LHCN-M2 (cell line): ENCODE measurements around the gene SGIP1. TPM values are rescaled to one million over a fixed set of nuclear protein-coding genes. Genes with fewer than 3 reads are reported as not detected.
"Not testable (repeated sequence)": the region's sequence is repeated elsewhere in the genome, so short reads cannot be mapped to it uniquely, and the experiment has no call there.

Experiments used
- DNase-seq: peaks from one replicate; pipeline ENCODE4 v3.0.0-alpha.2; 2012; ENCODE audit warnings: low read depth
- total RNA-seq: library from RNA; depleted of rRNA; stranded (reverse); fragments of >200 nt; gene quantifications from 2 replicates; pipeline ENCODE4 v1.2.3, GENCODE V29; 2014

SGIP1 gene
- total RNA-seq, 1 experiment from 2014 or later, result 4.3 TPM

- no peak for DNase-seq
These were observed 195.6 kb downstream of the SGIP1 start for GRCh38 chr1:66729523-66729922.

GRCh38 chr1:66730462-66730861, 196.5 kb downstream of the SGIP1 start:
- no peak for DNase-seq

DNA sequence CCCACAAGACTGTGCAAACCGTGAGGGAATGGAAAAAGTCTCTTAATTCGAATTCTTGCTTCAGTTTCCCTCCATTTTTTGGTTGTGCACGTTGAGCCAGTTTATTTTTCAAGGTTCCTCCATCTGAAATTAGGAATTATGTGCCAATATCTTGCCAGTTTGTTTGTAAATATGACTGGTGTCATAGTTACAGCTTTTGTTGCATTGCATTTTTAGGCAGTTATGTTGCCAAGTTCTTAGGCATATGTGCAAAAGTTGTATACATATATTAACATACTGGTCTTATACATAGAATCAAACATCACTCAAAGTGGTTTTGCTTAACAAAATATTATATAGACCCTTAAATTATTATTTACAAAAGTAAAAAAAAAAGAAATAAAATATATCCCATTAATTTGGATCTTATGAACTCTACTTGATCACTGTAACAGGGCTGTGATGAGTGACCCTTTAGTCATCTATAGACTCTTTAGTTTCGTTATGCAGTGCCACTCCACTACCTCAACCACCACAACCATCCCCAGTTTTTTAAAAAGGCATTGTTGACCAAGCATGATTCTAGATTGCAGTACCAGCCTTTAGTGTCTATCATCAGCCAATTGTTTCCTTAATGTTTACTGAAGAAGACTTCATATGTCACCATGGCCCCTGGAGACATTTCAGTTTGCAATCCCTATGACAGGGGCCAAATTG, 197.4 kb downstream of the SGIP1 start:
- no peak for DNase-seq

- peak; percentile 29 for DNase-seq
These were observed 198.6 kb downstream of the SGIP1 start for GRCh38 chr1:66732407-66733166.

DNA sequence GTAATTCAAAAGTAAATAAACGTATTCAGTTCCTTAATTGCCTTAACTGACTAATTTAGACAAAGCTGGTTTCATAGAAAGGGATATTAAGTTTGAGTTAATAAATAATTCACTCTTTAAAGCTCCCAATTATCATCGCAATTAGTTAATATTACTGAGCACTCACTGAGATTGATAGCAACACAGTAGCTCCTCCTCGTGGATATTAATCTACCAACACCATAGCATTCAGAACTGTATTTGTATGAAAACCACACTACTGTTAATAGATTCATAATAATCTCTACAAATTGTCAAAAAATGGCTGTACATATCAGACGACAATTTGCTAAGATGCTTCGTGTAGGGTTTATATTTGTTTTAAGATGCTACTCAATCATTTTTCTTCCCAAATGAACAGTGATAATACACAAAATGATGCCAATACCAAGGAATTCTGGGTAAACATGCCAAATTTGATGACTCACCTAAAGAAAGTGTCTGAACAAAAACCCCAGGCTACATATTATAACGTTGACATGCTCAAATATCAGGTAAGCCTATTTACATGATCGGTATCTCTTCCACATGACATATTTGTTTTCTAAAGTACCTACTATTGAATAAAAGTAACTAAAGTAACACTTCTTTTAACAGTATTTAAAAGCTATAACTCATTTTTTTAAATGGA, 199.5 kb downstream of the SGIP1 start:
- DNase-seq, result no peak

GRCh38 chr1:66734531-66734930, 200.6 kb downstream of the SGIP1 start:
- not testable (repeated sequence) for DNase-seq

- DNase-seq, result no peak
These were observed 203.9 kb downstream of the SGIP1 start for GRCh38 chr1:66737836-66738235.

DNA sequence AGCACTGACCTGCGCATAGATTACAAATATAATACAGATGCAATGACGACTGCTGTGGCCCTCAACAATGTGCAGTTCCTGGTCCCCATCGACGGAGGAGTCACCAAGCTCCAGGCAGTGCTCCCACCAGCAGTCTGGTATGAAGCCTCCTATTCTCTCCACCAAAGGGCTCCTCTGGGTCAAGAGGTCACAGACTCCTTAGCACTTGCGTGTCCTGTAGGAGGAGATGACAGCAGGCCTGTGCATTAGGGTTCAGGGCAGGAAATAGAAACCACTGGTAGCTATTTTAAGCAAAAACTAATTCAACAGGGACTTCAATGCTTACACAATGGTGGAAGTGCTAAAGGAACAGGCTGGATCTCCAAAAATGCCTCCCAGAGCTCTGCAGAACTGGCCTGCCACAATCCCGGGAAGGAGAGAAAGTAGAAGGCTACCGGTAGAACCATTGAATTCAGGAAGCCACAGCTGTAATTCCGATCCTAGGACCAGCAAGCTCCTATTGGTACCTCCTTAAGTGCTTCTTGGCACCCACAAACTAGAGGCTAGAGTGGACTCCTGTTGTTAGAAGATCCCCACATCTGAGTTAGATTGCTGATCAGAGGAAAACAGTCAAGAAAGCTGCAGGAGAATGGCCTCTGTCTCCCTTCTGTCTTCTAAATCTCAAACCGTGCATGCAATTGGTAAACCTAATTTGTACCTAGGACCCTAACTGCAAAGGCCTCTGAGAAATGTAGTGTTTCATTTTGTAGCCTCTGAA, 205.6 kb downstream of the SGIP1 start:
- no peak for DNase-seq

DNA sequence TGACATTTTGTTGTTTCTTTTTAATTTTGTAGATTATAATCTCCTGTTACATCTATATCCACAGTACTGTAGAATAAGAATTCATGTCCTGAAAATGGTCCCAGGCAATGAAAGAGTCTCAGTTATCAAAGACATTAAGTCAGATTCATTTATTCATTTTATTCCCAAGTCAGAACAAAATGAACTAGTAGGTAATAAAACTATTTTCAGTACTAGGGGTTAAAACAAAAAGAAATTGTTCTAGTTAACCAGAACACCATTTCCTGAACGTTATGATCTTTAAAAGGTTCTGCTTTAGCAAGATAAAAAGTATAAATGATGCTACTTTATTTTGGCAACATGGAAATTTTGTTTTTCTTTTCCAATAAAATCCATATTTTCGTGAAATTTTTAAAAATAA, 211.5 kb downstream of the SGIP1 start:
- DNase-seq, result no peak

- peak; percentile 27 for DNase-seq
These were observed 213.5 kb downstream of the SGIP1 start for GRCh38 chr1:66747501-66747900.

- DNase-seq, result no peak
These were observed 216.6 kb downstream of the SGIP1 start for GRCh38 chr1:66750577-66750976.

- no peak for DNase-seq
These were observed 217.2 kb downstream of the SGIP1 start for GRCh38 chr1:66751160-66751559.

DNA sequence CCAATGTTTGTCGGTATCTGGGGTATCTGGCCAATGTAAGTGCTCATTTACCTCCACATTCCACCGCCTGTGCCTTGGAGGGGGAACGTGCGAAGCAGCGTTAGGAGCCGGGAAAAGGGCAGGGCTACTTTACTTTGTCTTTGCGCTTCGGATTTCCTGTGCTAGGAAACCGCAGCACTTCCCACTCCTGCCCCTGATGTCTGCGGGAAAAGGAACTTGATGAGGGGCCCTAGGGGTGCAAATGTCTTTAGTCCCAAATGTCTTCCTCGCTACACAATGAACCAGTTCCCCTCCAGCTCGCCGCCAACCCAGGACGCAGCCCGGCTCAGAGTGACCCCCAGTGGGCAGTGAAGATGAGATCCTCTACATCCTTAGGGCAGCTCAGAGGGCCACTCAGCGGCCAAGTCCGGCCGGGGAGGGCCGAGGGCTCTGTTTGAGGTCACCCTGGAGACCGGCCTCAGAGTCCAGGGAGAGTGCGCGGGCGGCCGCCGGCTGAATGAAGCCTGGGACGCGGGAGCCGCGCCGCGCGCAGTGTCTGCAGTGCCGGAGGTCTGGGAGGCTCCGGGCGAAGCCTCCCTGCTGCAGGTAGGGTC, 218.1 kb downstream of the SGIP1 start, which contains the start of gene DYNLT5:
Gene DYNLT5, plus strand, starts transcription at position 460 of the 593 bp plus-strand sequence. CDS start 2,200 bp downstream, outside the sequence.
- peak; percentile 71 for DNase-seq

DNA sequence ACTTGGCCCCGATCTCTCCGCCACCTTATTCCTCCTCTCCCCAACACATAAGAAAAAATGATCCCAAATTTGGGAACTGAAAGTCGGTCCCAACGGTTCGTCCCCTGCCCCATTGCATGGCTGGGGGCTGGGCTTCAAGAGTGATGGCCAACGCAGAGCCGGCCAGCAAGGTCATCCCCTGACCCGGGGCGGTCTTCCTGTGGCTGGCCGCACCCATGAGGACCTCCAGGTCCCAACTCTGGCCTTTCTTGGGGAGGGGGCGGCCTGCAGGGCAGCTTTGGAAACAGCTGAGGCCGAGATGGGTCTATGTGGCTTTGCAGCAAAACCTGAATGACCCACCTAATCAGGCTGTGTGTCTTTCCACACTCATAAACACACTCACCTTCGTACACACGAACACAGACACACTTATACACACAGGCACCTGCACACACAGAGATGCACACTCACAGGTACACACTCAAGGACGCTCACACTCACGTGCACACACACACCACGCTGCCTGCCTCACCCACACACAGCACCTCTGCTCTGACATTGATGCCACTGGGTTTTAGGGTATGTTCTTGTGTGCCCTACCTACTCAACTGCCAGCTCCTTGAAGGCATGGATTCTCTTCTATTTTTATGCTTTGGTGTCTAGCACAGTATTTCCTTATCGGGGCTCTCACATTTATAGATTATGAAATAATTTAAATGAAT, 218.9 kb downstream of the SGIP1 start:
- DNase-seq, result no peak

DNA sequence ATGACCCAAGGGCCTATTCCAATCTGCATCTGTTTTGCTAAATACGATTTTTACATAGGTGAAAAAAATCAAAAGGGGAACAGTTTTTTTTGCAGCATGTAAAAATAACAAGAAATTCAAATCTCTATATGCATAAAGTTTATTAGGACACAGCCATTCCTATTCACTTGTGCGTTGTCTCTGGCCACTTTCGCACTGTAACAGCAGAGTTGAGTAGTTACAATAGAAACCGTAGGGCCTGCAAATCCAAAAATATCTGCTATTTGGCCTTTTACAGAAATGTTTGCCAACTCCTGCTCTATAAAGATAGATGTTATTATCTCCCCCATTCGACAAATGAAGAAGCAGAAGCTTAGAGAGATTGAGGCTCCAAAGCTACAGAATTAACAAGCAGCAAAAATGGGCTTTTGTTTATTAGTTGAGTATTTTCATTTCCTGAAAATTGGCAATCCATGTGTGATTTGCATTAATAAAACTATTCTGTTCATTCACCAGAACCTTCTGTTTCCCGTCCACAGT, 223.8 kb downstream of the SGIP1 start:
- no peak for DNase-seq

DNA sequence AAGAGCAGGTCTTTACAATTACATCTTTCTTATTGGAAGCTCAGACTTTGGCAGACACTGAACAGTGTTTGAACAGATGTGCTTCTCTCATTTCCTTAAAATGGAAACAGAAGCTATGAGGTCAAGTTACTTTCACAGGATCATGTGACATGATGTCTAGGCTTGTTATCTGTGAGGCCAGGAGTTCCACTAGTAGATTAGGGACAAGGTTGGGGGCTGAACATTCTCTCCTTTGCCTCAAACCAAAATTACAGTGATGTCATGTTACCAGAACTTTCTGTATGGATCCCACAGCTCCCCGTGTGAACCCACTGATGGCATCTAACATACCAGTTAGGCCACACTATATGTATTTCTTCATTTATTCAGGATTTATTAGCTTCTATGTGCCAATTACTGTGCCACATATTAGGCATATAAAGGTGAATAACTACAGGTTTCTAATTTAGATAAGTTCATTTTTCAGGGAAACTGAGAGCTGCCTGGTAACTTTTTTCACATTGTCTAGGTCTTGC, 224.3 kb downstream of the SGIP1 start:
- no peak for DNase-seq

DNA sequence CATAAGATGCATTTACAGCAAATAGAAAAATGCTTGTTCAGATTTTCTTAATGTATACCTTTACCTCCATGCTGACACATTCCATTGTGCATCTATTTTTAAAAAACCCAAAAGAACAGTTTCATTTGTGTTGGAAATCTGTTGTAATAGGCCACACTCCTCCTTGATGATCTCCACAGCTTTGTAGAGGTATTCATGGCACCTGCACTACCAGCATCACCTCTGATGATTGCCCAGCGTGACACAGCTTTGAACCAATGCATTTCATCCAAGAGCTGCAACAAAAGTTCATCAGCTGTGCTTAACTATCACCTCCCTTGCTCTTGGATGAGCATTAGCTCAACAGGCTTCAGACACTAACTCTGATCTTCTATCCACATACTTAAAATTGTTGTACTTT, 226.6 kb downstream of the SGIP1 start:
- no peak for DNase-seq

- DNase-seq, result peak; percentile 46
These were observed 227.3 kb downstream of the SGIP1 start for GRCh38 chr1:66761221-66761620.

DNA sequence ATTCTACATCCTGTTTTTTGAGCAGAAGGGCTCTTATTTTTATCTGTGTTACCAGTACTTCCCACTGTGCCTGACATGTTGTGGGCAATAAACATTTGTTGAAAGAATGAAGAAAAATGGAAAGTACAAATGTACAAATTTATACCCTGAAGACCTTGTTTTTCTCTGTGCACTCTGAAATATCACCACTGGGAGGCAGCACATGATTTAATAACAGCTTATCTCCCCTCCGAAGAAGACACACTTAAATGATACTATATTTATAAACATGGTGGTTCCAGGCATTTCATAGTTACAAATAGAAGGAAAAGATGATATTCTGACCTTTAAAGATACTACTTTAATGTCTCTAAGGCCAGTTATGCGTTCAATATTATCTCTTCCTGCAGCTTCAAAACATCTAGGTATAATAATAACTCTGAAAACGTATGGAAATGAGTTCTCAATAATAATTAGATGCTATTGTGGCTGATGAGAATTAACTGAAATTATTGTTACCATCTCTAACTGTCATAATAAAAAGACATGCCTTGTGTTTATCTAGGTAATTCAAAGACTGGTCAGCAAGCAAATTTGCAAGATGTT, 231.1 kb downstream of the SGIP1 start:
- DNase-seq, result peak; percentile 63

DNA sequence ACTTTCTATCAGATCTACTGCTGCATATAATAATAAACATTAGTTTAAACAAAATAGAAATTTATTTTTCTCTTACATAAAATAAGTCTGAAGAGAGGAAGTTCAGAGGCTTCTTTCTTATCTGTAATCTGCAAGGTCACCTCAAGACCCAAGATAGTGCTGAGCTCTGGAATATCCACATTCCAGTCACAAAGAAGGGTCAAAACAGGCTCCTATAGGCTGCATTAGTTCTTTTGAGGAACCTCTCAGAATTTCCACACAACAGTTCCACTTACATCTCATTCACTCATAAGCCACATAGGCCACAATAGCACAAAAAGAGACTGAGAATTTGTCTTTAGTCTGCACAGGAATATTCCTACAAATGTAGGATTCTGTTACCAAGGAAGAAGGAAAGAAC, 233.7 kb downstream of the SGIP1 start:
- no peak for DNase-seq
